HG03097 (cell line): ENCODE data around the gene ZNF423.

Source experiments
- ATAC-seq: cut with Tn5 transposase; IDR thresholded peaks from one replicate; pipeline ENCODE4 v1.9.1; 2021; ENCODE audit not compliant: unreplicated experiment, low FRiP score

ZNF423 gene

GRCh38 chr16:49594685-49595498 is 261.0 kb downstream of the ZNF423 start:
- no peak for ATAC-seq

- ATAC-seq, result no peak
Observed at GRCh38 chr16:49594153-49594552, 261.8 kb downstream of the ZNF423 start.

DNA sequence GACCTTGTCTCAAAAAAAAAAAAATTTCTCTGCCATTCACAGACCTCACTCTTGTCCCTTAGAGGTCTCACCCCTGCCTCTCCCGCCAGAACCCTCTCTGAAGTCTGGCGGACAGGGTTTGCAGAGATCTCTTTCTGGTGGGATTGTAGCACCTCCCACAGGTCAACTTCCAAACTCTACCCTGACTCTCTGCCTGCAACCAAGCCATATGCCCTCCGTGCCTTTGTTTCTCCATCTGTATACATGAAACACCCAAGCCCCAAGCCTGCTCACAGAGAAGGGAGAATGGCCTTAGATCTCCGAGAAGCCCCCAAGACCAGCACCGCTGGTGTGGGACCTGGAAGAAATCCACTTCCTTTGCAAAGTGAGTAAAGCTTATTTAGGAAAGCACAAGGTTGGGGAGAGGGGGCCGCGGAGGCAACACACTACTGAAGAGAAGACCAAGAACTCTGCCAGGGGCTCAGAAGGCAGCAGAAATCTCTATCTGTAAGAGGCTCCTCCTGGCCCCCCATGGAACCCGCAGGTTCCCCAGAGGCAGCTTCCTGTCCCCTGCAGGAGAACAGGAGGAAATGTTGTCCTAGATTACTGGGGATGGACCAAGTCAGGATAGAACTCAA is 262.4 kb downstream of the ZNF423 start:
- ATAC-seq, result no peak

DNA sequence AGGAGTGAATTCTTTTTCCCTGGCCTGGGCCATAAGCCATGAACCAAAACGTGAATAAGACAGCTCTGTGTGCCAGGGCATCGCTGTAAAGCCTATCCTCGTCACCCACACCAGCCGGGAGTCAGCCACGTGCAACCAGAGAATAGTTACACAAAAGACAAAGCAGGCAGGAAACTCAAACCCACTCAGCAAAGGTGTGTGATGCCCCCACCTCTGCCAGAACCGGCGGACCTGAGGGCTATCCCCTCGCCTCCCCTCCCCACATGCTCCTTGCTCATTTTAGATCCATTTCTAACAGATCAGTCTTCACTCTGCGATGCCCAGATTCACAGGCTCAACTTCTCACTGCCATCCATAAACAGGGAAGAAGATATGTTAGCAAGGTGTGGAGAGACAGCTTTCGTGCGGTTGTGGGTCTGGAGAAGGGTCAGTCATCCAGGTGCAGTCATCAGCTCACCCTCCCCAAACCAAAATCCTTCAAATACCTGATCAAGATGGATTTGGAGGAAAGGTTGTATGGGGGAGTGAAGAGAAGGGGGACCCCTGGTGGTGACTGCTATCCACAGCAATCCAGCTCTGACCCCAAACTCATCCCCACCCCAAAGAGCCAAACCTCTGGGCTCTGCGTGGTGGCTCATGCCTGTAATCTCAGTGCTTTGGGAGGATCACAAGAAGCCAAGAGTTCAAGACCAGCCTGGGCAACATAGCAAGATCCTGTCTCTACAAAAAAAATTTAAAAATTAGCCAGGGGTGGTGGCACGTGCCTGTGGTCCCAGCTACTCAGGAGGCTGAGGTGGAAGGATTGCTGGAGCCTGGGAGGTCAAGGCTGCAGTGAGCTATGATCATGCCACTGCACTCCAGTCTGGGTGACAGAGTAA is 263.1 kb downstream of the ZNF423 start:
- no peak for ATAC-seq

DNA sequence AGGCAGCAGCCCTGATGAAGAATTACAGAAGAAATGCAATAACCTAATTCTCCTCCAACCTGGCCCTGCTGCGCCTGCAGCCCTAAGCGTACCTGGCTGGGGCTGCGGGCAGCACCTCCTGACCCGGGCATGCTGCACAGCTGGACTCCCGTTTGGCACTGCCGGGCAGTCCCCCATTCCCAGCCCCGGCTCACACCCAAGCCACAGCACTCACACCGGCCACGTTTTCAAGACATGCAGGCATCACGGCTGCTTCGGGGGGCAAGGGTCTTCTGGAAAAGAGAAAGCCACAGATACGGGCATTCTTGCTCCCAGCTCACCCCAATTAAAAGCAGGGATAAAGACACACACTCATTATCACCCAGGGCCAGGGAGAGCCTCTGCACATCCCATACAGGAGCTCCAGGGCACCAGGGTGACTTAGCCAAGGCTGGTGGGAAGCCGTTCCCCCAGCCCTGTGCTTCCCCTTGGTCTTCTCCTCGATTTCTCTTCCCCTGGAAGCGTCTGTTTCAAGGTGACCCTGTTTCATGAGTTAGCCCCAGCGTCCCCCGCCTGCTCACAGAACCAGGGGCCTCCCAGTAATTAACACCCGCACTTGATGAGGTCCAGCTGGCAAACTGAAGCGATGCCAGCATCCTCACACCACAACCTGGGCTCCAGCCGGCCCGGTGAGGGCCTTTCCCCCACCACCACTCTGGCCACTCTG is 265.6 kb downstream of the ZNF423 start:
- no peak for ATAC-seq

- ATAC-seq, result no peak
Observed at GRCh38 chr16:49589544-49590031, 266.3 kb downstream of the ZNF423 start.

- no peak for ATAC-seq
Observed at GRCh38 chr16:49588729-49589384, 267.1 kb downstream of the ZNF423 start.

DNA sequence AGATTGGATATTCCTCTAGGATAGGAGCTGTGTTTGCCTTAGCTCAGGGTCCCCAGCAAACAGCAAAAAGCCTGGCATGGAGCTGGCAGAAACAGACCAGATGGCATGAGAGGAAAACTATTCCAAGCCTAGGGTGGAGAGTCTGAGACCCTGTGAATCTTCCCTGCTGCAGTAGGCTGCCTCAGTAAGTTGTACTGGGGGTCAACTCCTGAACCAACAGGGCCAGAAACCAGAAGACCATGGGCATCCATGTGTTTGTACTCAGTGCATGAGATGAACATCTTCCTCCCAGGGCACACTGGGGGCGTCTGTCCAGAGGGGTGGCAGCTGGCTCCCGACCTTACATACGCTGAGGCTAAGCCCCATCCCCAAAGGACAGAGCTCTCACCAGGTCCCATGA is 267.9 kb downstream of the ZNF423 start:
- ATAC-seq, result no peak

GRCh38 chr16:49587511-49587910 is 268.4 kb downstream of the ZNF423 start:
- ATAC-seq, result no peak

DNA sequence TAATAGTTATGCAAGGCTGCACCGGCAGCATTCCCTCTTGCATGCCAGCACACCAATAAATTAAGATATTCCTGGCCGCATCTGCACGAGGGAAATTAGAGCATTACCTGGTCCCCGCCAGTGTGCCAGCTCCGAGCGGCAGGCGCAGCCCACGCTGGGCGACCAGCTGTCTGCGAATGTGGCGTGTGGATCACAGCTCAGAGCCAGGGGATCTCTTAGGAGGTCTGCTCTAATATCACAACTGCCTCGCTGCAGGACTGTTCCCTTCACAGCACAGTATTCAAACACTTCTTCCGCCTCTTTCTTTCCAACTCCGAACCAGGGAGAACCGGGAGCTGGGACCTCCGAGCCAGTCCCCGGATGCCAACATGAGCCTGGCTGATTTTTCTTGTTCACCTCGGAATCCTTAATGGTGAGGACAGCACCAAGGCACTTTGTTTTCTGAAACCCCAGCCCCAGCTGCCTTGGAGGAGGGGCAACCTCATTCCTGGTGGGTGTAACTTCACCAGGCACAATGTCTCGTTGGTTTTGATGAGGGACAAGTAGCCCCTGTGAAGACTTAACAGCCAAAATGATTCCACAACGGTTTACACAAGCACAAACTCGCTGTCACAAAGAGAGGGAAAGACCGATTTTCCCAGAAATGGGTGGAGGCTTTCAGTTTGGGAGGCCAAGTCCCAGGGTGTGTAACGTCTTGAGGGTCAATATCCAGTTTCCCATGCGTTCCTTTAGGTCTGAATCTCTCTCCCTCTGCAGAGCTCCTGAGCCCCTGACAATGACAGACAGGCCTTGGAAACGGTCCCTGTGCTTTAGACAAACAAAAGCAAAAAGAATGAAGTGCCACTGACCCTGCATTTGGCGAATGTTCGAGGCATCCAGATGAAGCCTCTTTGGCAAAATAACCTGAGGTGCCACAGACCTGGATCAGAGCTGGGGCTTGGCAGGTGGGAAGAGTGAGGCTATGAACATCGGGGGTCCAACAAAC is 269.2 kb downstream of the ZNF423 start:
- no peak for ATAC-seq

- no peak for ATAC-seq
Observed at GRCh38 chr16:49585143-49585832, 270.6 kb downstream of the ZNF423 start.

- no peak for ATAC-seq
Observed at GRCh38 chr16:49583911-49584310, 272.0 kb downstream of the ZNF423 start.

DNA sequence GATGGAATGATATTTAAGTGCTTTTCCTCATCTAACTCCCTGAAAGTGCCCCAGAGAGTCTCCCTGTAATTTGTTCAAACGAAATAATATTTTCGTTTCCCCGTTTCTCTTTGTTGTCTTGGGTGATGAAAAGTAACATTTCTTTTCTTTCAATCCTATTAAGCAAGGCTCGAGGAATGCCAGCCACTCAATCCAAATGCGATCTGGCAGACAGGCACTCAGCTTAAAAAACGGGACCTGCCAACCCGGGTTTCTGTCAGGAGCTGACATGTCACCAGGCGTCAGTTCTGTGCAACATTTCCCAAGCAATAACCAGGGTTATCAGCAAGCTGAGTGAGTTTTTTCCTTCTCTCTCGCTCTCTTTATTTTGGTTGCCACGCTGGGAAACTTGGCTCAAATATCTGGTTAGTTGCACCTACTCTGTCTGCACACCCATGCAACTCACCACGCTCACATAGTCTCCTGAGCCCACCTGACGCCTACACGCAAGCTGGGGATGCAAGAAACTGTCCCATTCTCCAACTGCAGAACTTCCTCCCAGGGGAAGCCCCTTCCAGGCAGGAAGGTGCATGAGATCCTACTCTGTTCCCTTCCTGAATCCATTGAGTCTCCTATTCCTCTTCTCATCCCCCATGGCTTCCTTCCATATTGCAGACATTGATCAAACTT is 274.1 kb downstream of the ZNF423 start:
- no peak for ATAC-seq

DNA sequence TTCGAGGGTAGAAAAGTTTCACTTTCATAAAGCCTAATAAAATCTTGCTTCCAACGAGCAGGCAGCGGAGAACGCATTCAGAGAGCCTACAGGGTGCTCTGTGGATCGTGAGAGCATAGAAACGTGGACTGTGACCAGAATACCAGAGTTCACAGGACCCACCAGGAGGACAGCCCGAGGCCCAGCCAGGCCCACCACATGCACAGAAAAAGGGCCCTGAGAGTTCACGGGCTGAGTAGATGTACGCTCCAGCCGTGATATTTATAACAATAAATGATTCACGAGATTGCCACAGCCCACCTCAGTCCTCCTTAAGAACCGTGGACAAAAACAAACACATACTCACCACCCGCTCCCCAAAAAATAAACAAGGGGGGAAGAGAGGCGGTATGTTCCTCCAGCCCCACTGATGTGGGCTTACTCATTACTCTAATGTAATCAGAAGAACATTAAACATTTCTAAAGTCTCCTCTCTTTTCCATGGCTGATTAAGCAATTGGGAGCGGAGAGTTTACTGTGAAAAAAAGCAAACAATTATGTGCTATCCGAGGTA is 275.1 kb downstream of the ZNF423 start:
- no peak for ATAC-seq

DNA sequence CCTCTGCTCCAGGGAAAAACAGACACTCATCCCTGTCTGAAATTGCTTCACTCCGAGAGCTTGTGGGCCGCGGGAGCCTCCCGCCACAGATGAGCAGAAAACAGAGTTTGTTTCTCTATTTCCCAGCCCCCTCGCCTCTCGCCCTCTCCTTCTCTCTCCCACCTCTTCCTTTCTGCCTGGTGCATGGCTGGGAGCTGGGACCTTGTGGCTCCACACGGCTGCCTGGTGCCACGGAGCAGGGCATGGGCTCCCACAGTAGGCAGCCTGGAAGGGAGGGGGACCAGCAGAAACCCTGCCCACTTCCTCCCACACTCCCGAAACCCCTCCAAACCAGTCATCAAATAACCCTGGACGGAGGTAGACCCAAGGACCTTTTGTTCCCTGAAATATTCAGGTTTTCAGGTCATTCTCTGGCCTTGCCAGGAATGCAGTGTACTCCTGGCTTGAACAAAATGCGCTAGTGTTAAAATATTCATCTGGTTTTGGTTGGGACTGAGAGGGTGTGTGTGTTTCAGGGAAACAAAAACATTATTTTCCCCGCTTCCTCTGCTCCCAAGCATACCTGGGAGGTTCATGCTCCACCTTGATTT is 277.4 kb downstream of the ZNF423 start:
- no peak for ATAC-seq

DNA sequence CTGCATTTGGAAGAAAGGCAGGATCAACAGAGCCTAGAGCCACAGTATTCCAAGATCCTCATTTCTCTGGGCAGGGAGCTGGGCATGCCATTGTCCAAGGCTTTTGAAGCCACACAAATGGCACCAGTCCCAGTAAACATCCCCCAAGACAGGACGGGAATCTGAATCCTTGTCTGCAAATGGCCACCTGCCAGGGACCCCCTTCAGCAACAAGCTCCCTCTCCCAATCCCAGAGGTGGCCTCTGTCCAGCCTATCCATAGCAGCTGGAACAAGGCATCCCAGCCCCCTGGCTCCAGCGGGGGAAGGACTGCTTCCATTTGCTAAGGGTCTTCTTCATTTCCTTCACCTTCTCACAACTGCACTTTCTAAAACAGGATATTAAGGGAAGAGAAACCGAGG is 277.9 kb downstream of the ZNF423 start:
- no peak for ATAC-seq

- ATAC-seq, result no peak
Observed at GRCh38 chr16:49576941-49577340, 279.0 kb downstream of the ZNF423 start.
